ENCODE data around the gene PCBP2.
A peak's percentile ranks its signal among the peaks of the same experiment; 100 is the strongest.

PCBP2 gene

GRCh38 chr12:53495903-53496751 is 44.2 kb downstream of the PCBP2 start:
- DNase-seq, result no peak

GRCh38 chr12:53496752-53497032 is 44.8 kb downstream of the PCBP2 start:
- no peak for DNase-seq

- no peak for DNase-seq
Measured at GRCh38 chr12:53497461-53497860, 45.6 kb downstream of the PCBP2 start.

- DNase-seq, result no peak
Measured at GRCh38 chr12:53498235-53498630, 46.3 kb downstream of the PCBP2 start.

- peak; percentile 8 for DNase-seq
Measured at GRCh38 chr12:53499266-53500141, 47.6 kb downstream of the PCBP2 start, which contains the start of gene MAP3K12. Gene MAP3K12, minus strand, starts transcription at chr12:53499458. Its CDS starts 12,067 bp downstream, at chr12:53487391.

- DNase-seq, result no peak
Measured at GRCh38 chr12:53500142-53500775, 48.4 kb downstream of the PCBP2 start.

- peak; percentile 81 for DNase-seq
Measured at GRCh38 chr12:53500776-53501614, 49.1 kb downstream of the PCBP2 start, which contains the start of gene TARBP2. Gene TARBP2, plus strand, starts transcription at chr12:53501283. Its CDS starts 126 bp downstream, at chr12:53501409.

- no peak for DNase-seq
Measured at GRCh38 chr12:53501615-53502181, 49.8 kb downstream of the PCBP2 start.

GRCh38 chr12:53502331-53502730 is 50.4 kb downstream of the PCBP2 start:
- no peak for DNase-seq

GRCh38 chr12:53502983-53503728 is 51.3 kb downstream of the PCBP2 start:
- no peak for DNase-seq

- no peak for DNase-seq
Measured at GRCh38 chr12:53504004-53504920, 52.4 kb downstream of the PCBP2 start.

GRCh38 chr12:53505086-53505485 is 53.2 kb downstream of the PCBP2 start:
- DNase-seq, result no peak

GRCh38 chr12:53505555-53506449 is 53.9 kb downstream of the PCBP2 start:
- no peak for DNase-seq

- DNase-seq, result no peak
Measured at GRCh38 chr12:53506450-53506785, 54.5 kb downstream of the PCBP2 start.

- no peak for DNase-seq
Measured at GRCh38 chr12:53506881-53507602, 55.1 kb downstream of the PCBP2 start, which contains the start of gene NPFF. Gene NPFF, minus strand, starts transcription at chr12:53507484. Its CDS starts 10 bp downstream, at chr12:53507474.

- DNase-seq, result no peak
Measured at GRCh38 chr12:53507603-53507885, 55.6 kb downstream of the PCBP2 start.

GRCh38 chr12:53508534-53509170 is 56.8 kb downstream of the PCBP2 start:
- peak; percentile 30 for DNase-seq

GRCh38 chr12:53510181-53510812 is 58.4 kb downstream of the PCBP2 start:
- DNase-seq, result no peak

All from DMS79 treated with DMSO at 0.1 percent for 48 hours (cell line).